Esophagus squamous epithelium (tissue), 5 donors: Measurements from ENCODE around the gene RASEF. TPM values are rescaled to one million over a fixed set of nuclear protein-coding genes. Genes with fewer than 3 reads are reported as not detected.

Source experiments
- DNase-seq: peaks from one replicate; lab custom pipeline; 2025; lab: John Stamatoyannopoulos, UW
- H3K27ac ChIP-seq, 4 donors: fragments of 200-600 bp; sonication (generic); one replicate each; pipeline ENCODE4 v1.5.1; 2016 to 2019; ENCODE audit warnings: mild to moderate bottlenecking in 1 of 4
- H3K27me3 ChIP-seq, 4 donors: fragments of 200-600 bp; sonication (generic); 1 replicate in 3 of 4; 2 replicates in 1 of 4; pipeline versions ENCODE4 v1.5.1 to v1.6.0; 2017 to 2021; ENCODE audit warnings: antibody characterized with exemption in 1 of 4
- H3K36me3 ChIP-seq, 3 donors: fragments of 200-600 bp; sonication (generic); one replicate each; pipeline ENCODE4 v1.5.1; 2016 to 2019
- H3K4me1 ChIP-seq, 3 donors: fragments of 200-600 bp; sonication (generic); one replicate each; pipeline ENCODE4 v1.5.1; 2017 to 2019
- H3K4me3 ChIP-seq, 4 donors: fragments of 200-600 bp; sonication (generic); 1 replicate in 3 of 4; 2 replicates in 1 of 4; pipeline ENCODE4 v1.5.1; 2016 to 2019; ENCODE audit warnings: mild to moderate bottlenecking in 2 of 4, moderate library complexity in 1 of 4
- H3K9me3 ChIP-seq, 3 donors: fragments of 200-600 bp; sonication (generic); one replicate each; pipeline ENCODE4 v1.5.1; 2016 to 2019
- CTCF ChIP-seq, 6 experiments: fragments of 450-650 bp in 4 of 6; fragments of 200-600 bp in 2 of 6; sonication (generic) in 2 of 6; IDR thresholded peaks; one replicate each; pipeline ENCODE4 v1.5.1; 2016 to 2019; ENCODE audit warnings: antibody characterized with exemption in 6 of 6, mild to moderate bottlenecking in 4 of 6, moderate library complexity in 4 of 6
- POLR2A ChIP-seq, 4 donors: fragments of 450-650 bp; IDR thresholded peaks; one replicate each; pipeline ENCODE4 v1.6.1; 2017; ENCODE audit warnings: antibody characterized with exemption in 4 of 4, mild to moderate bottlenecking in 4 of 4, moderate library complexity in 3 of 4
- WGBS, 2 donors: methylation state at CpG; one replicate each; pipeline ENCODE4 v1.1.5; 2018; 5-methylcytosine and 5-hydroxymethylcytosine counted together
- intact Hi-C: fragments of 100-400 bp; cut with DNase I; formaldehyde crosslinking; loops from one replicate; pipeline ENCODE4 v1.15.0; 2022
- total RNA-seq, 4 donors: library from RNA; depleted of rRNA; stranded (reverse); fragments of >200 nt; gene quantifications; one replicate each; pipeline ENCODE4 v1.1.0, GENCODE V29; 2016
- donor health status: DM: yes; HTN: yes; CAD: no.

Gene RASEF
- total RNA-seq, 4 donors from 2014 or later, result 9.1 to 17.4 (median 13.5) TPM

GRCh38 chr9:82968816-82969215 is 94.1 kb downstream of the RASEF start:
- TF ChIP-seq POLR2A (IDR thresholded peaks at IDR 0.05) (no peak), CTCF (IDR thresholded peaks at IDR 0.05) (no peak)
- no peak overlapping the region for H3K27ac ChIP-seq
- H3K27me3 ChIP-seq, result no peaks in the 10 kb centered on the region
- no peak for DNase-seq
- H3K4me1 ChIP-seq, result no peaks in the 10 kb centered on the region
- no peaks in the 10 kb centered on the region for H3K36me3 ChIP-seq
- no peak overlapping the region for H3K4me3 ChIP-seq
- no peaks in the 10 kb centered on the region for H3K9me3 ChIP-seq
- 43 to 44% methylated on average over 1 of the region's 1 CpG for whole genome bisulfite sequencing, 2 donors
- intact Hi-C loops, result no loop called here

DNA sequence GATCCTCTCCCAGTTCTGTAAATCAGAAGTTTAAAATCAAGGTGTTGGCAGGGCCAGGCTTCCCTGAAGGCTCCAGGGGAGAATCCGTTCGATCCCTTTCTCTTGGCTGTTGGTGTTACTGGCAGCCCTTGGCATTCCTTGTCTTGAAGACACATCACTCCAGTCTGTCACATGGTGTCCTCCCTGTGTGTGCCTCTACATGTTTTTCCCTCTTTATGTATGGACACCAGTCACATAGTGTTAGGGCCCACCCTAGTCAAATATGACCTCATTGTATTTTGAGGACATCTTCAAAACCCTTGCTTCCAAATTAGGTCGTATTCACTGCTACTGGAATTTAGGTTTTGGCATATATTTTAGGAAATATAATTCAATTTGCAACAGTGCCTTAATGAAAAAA is 94.6 kb downstream of the RASEF start:
- no peak for TF ChIP-seq CTCF (IDR thresholded peaks at IDR 0.05)
- no peak for TF ChIP-seq POLR2A (IDR thresholded peaks at IDR 0.05)
- Histone ChIP-seq H3K27me3 (no peaks in the 10 kb centered on the region), H3K27ac (no peak overlapping the region), H3K4me3 (no peak overlapping the region), H3K4me1 (no peaks in the 10 kb centered on the region), H3K36me3 (no peaks in the 10 kb centered on the region), H3K9me3 (no peaks in the 10 kb centered on the region)
- no peak for DNase-seq
- 51 to 52% methylated on average over 3 of the region's 3 CpGs for WGBS, 2 donors
- intact Hi-C loops, result no loop called here

- H3K9me3 ChIP-seq, result no peaks in the 10 kb centered on the region
- H3K27ac ChIP-seq, result no peak overlapping the region
- no peak for DNase-seq
- intact Hi-C loops, result no loop called here
- H3K27me3 ChIP-seq, result no peaks in the 10 kb centered on the region
- WGBS, 2 donors, result 20 to 22% methylated on average over 7 of the region's 7 CpGs
- H3K4me3 ChIP-seq, result no peak overlapping the region
- no peak for TF ChIP-seq POLR2A (IDR thresholded peaks at IDR 0.05)
- TF ChIP-seq CTCF (IDR thresholded peaks at IDR 0.05), result peak; percentile 45 to 82 (median 66)
- H3K36me3 ChIP-seq, result no peaks in the 10 kb centered on the region
- no peaks in the 10 kb centered on the region for H3K4me1 ChIP-seq
Measured at GRCh38 chr9:82961504-82962125, 101.3 kb downstream of the RASEF start.

DNA sequence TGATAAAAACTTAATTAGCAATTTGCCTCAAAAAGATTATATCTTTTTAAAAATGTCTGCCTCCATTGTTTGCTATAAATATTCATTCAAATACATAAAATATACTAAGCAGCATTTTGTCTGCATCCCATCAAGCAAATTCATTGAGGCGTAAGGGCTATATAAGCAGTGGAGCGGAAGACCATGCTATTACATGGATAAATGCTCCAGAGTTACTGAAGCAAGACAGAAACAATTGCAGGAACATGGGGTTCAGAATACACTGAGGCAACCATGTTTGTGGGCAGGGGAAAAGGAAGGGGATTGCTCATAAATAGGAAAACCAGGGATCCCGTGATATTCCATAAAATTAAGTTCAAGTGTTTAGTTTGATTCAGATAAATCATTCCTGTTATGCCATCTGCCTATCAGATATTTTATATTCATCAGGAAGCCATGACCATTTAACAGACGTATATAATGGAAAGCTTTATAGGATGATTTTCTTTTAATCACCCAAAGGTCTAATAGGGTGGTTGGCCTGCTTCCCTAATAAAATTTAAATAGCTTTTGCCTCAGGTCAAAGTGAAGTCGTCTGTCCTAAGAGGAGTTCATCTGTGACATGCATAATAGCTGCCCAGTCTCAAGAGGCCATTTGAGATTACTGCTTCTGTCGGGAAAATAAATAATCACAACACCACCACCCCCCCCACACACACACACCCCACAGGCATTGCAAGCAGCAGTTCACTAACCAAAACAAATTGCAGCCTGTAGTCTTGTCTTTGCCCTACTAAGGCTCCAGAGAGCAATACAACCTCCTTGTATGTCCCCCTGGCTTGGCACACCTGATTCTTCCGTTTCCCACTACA is 105.2 kb downstream of the RASEF start:
- no peak for DNase-seq
- WGBS, 2 donors, result 67 to 73% methylated on average over 7 of the region's 7 CpGs

More for the DNA sequence above, 105.2 kb downstream of the RASEF start:
- Histone ChIP-seq H3K36me3 (no peaks in the 10 kb centered on the region), H3K9me3 (no peaks in the 10 kb centered on the region), H3K4me1 (no peaks in the 10 kb centered on the region), H3K27ac (no peak overlapping the region), H3K4me3 (no peak overlapping the region), H3K27me3 (no peaks in the 10 kb centered on the region)
- no peak for TF ChIP-seq POLR2A (IDR thresholded peaks at IDR 0.05)
- no peak for TF ChIP-seq CTCF (IDR thresholded peaks at IDR 0.05)
- intact Hi-C loops, result no loop called here
